SK-N-SH treated with all-trans-retinoic acid at 6 μM for 48 hours (cell line): ENCODE data around the gene CSF3R.
"Not testable (repeated sequence)": the region's sequence is repeated elsewhere in the genome, so short reads cannot be mapped to it uniquely, and the experiment has no call there.

ENCODE experiments used
- ATAC-seq: fragments of 200-7000 bp; cut with Tn5 transposase; 3 replicates; pipeline ENCODE4 v1.9.1; 2020; ENCODE audit warnings: mild to moderate bottlenecking, moderate library complexity
- ARNTL ChIP-seq: fragments of 450-650 bp; formaldehyde crosslinking; IDR thresholded peaks from 2 replicates; pipeline ENCODE4 v1.5.0; 2020; ENCODE audit warnings: low read depth, mild to moderate bottlenecking, moderate library complexity, borderline replicate concordance
- CREB5 ChIP-seq: fragments of 250-450 bp; sonication (Bioruptor Pico); IDR thresholded peaks from 2 replicates; pipeline ENCODE4 v1.5.1; 2020; ENCODE audit warnings: low read depth, mild to moderate bottlenecking, moderate library complexity
- CSDC2 ChIP-seq: fragments of 250-450 bp; sonication (Bioruptor Pico); IDR thresholded peaks from 2 replicates; pipeline ENCODE4 v1.5.0; 2020; ENCODE audit warnings: mild to moderate bottlenecking, moderate library complexity
- CSRNP3 ChIP-seq: fragments of 250-450 bp; sonication (Bioruptor Pico); IDR thresholded peaks from 2 replicates; pipeline ENCODE4 v1.5.1; 2021; ENCODE audit warnings: mild to moderate bottlenecking, moderate library complexity
- GLIS3 ChIP-seq: fragments of 250-450 bp; sonication (Bioruptor Pico); IDR thresholded peaks from 2 replicates; pipeline ENCODE4 v1.5.0; 2020; ENCODE audit warnings: mild to moderate bottlenecking, moderate library complexity
- ISL1 ChIP-seq: fragments of 250-450 bp; sonication (Bioruptor Pico); IDR thresholded peaks from 2 replicates; pipeline ENCODE4 v2.1.2; 2022; ENCODE audit warnings: mild to moderate bottlenecking, moderate library complexity
- PATZ1 ChIP-seq: fragments of 250-450 bp; sonication (Bioruptor Pico); IDR thresholded peaks from 2 replicates; pipeline ENCODE4 v1.8.0; 2020; ENCODE audit warnings: mild to moderate bottlenecking, moderate library complexity, borderline replicate concordance
- POU6F1 ChIP-seq: fragments of 250-450 bp; sonication (Bioruptor Pico); IDR thresholded peaks from 2 replicates; pipeline ENCODE4 v1.8.0; 2021; ENCODE audit warnings: low read depth, mild to moderate bottlenecking, moderate library complexity, borderline replicate concordance
- PPARA ChIP-seq: fragments of 250-450 bp; sonication (Bioruptor Pico); IDR thresholded peaks from 2 replicates; pipeline ENCODE4 v1.5.0; 2020; ENCODE audit warnings: mild to moderate bottlenecking, borderline replicate concordance
- RARB ChIP-seq: fragments of 250-450 bp; sonication (Bioruptor Pico); IDR thresholded peaks from 2 replicates; pipeline ENCODE4 v1.8.0; 2021; ENCODE audit warnings: mild to moderate bottlenecking, moderate library complexity
- TCF4 ChIP-seq: fragments of 250-450 bp; sonication (Bioruptor Pico); IDR thresholded peaks from 2 replicates; pipeline ENCODE4 v1.8.0; 2021; ENCODE audit warnings: mild to moderate bottlenecking, moderate library complexity, borderline replicate concordance
- TOX ChIP-seq: fragments of 250-450 bp; sonication (Bioruptor Pico); IDR thresholded peaks from 2 replicates; pipeline ENCODE4 v1.8.0; 2021; ENCODE audit warnings: mild to moderate bottlenecking, moderate library complexity, borderline replicate concordance
- ZFP3 ChIP-seq: fragments of 250-450 bp; sonication (Bioruptor Pico); IDR thresholded peaks from 2 replicates; pipeline ENCODE4 v1.5.0; 2020; ENCODE audit warnings: mild to moderate bottlenecking, moderate library complexity
- ZNF565 ChIP-seq: fragments of 450-650 bp; formaldehyde crosslinking; conservative IDR thresholded peaks from 2 replicates; pipeline ENCODE4 v1.5.0; 2020; ENCODE audit warnings: low read depth, mild to moderate bottlenecking, moderate library complexity
- ZNF70 ChIP-seq: fragments of 450-650 bp; formaldehyde crosslinking; IDR thresholded peaks from 2 replicates; pipeline ENCODE4 v1.5.0; 2020; ENCODE audit warnings: mild to moderate bottlenecking, moderate library complexity
- ZNF8 ChIP-seq: fragments of 450-650 bp; formaldehyde crosslinking; IDR thresholded peaks from 2 replicates; pipeline ENCODE4 v1.5.0; 2020; ENCODE audit warnings: mild to moderate bottlenecking, moderate library complexity

The CSF3R gene

GRCh38 chr1:36481091-36481490, 1.6 kb downstream of the CSF3R start:
- no peak for ATAC-seq
- no peak for TF ChIP-seq ARNTL (CRISPR knock-in tag)

- TF ChIP-seq ZFP3 (no peak), ARNTL (CRISPR knock-in tag) (no peak), CREB5 (no peak), ZNF565 (no peak), TCF4 (no peak), PPARA (CRISPR knock-in tag) (no peak), PATZ1 (CRISPR knock-in tag) (no peak)
- no peak for ATAC-seq
These were observed 2.6 kb downstream of the CSF3R start for GRCh38 chr1:36480161-36480560.

- TF ChIP-seq RARB (CRISPR knock-in tag): no peak
- no peak for TF ChIP-seq POU6F1 (CRISPR knock-in tag)
- no peak for TF ChIP-seq ARNTL (CRISPR knock-in tag)
- no peak for TF ChIP-seq PPARA (CRISPR knock-in tag)
- TF ChIP-seq ISL1 (CRISPR knock-in tag): no peak
- TF ChIP-seq CSRNP3 (CRISPR knock-in tag): no peak
- no peak for TF ChIP-seq PATZ1 (CRISPR knock-in tag)
- TF ChIP-seq TOX: no peak
- no peak for TF ChIP-seq TCF4
- no peak for TF ChIP-seq ZNF70 (CRISPR knock-in tag)
- TF ChIP-seq CSDC2 (CRISPR knock-in tag): no peak
- TF ChIP-seq, all 23 proteins: peak for 0
- no peak for ATAC-seq
These were observed 3.1 kb downstream of the CSF3R start for GRCh38 chr1:36479505-36480051.

GRCh38 chr1:36477615-36478014, 5.1 kb downstream of the CSF3R start:
- ATAC-seq: not testable (repeated sequence)

- no peak for ATAC-seq
- TF ChIP-seq RARB (CRISPR knock-in tag): no peak
- TF ChIP-seq, all 23 proteins: peak for 0
These were observed 5.8 kb downstream of the CSF3R start for GRCh38 chr1:36476945-36477344.

- no peak for ATAC-seq
- TF ChIP-seq GLIS3 (CRISPR knock-in tag) (no peak), ZNF8 (CRISPR knock-in tag) (no peak), RARB (CRISPR knock-in tag) (no peak)
These were observed 6.7 kb downstream of the CSF3R start for GRCh38 chr1:36475910-36476604.
